ENCODE data around the gene PLA2G4A.

PLA2G4A gene

GRCh38 chr1:186930238-186930637 is 101.5 kb downstream of the PLA2G4A start:
- TF ChIP-seq CTCF (IDR thresholded peaks at IDR 0.05; ENCODE audit: low read depth, low read length, missing control alignments) = no peak
- H3K4me3 ChIP-seq (replicated peaks; ENCODE audit: low read depth, low read length) = no peak overlapping the region
- DNase-seq (ENCODE audit: extremely low read depth, low read depth) = no peak

DNA sequence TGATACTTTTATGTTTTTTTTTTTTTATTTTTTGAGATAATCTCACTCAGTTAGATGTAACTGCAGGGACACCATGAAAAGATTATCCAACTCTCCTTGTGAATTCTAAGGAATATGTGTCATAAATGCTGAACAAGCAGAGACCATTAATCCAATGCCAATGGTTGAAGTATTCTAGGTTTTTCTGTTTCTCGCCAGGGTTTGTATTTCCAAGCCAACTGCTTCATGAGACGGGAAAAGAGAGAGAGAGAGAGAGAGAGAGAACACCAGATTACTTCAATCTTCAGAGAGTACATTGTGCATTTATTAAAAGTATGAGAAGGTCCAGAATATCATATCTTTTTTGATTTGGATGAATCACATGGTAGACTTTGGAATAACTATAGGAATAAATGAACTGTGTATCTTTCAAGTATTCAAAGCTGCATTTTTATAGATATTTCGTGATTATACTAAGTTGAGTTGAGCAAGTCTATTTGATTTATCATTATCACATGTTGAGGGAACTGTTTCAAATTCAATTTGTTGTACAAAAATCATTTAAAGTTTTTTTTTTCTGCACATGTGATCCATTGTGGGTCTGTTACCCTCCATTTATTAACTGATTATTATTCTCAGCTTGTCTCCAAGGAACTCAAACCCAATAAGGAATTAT is 108.4 kb downstream of the PLA2G4A start:
- TF ChIP-seq CTCF (IDR thresholded peaks at IDR 0.05; ENCODE audit: low read depth, low read length, missing control alignments) = no peak
- DNase-seq (ENCODE audit: extremely low read depth, low read depth) = no peak
- no peak overlapping the region for H3K4me3 ChIP-seq (replicated peaks; ENCODE audit: low read depth, low read length)

DNA sequence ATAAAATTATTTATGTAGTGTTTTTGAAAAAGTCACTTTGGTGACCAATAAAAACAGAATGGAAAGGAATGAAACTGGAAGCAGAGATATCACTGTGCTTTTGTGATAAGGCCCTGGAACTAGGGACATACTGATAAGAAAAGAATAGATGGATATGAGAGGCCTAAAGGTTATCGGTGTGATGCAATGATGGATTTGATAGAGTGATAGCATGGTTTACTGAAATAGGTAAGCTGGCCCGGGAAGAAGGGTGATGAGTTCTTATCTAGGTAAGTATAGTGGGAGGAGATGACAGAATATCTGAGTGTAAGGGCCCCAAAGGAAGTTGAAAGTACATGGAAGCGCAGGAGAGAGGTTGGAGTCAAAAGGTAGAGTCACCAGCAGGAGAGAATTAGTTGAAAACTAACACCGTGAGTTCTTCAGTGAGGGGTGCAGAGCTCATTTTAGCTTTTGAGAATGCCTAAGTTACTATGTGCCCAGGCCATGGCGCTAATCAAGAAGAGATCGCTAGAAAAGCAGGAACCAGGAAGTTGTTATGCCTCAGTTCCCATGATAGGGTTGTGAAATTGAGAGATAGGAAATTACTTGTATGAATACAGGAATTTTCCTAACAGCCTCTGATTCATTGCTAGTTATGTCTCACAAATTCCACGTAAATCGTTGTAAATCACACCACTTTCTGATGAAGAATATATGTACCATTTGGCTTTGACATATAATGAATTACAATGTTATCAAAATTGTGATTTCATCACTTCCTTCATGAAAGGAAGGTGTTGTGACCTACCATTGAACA is 115.3 kb downstream of the PLA2G4A start:
- H3K4me3 ChIP-seq (replicated peaks; ENCODE audit: low read depth, low read length) = no peak overlapping the region
- DNase-seq (ENCODE audit: extremely low read depth, low read depth) = no peak
- TF ChIP-seq CTCF (IDR thresholded peaks at IDR 0.05; ENCODE audit: low read depth, low read length, missing control alignments) = no peak

DNA sequence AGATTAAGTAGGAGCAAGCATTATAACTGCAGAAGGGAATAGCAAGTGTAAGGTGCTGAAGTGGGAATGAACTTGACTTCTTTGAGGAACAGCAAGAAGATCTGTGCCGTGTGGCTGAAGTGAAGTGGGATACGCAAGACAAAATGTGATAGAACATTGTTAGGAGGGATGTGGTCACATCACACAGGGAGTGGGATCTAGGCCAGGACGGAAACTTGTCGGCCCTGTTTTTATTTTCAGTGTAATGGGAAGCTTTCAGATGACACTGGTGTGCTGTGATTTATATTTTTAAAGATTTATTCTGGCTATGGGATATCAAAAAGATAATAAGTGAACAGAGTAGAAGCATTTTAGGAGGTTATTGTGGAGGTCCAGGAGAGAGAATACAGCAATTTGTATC is 116.4 kb downstream of the PLA2G4A start:
- no peak for DNase-seq (ENCODE audit: extremely low read depth, low read depth)
- no peak for TF ChIP-seq CTCF (IDR thresholded peaks at IDR 0.05; ENCODE audit: low read depth, low read length, missing control alignments)

GRCh38 chr1:186948535-186948934 is 119.8 kb downstream of the PLA2G4A start:
- no peak overlapping the region for H3K4me3 ChIP-seq (replicated peaks; ENCODE audit: low read depth, low read length)
- no peak for TF ChIP-seq CTCF (IDR thresholded peaks at IDR 0.05; ENCODE audit: low read depth, low read length, missing control alignments)
- no peak for DNase-seq (ENCODE audit: extremely low read depth, low read depth)

More for the DNA sequence above, 116.4 kb downstream of the PLA2G4A start:
- H3K4me3 ChIP-seq (replicated peaks; ENCODE audit: low read depth, low read length) = no peak overlapping the region

DNA sequence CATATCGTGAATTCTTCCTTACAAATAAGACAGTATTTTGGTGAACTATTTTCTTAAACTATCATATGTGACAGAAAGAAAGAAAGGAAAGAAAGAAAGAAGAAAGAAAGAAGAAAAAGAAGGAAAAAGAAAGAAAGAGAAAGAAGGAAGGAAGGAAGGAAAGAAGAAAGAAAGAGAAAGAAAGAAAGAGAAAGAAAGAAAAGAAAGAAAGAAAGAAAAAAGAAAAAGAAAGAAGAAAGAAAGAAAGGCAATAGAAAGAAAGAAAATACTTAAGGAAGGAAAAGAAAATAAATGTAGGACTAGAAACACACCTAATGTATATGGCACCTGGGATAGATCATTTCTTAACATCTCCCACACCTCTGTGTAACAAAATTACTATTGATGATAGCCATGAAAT is 120.4 kb downstream of the PLA2G4A start:
- DNase-seq (ENCODE audit: extremely low read depth, low read depth) = no peak
- H3K4me3 ChIP-seq (replicated peaks; ENCODE audit: low read depth, low read length) = no peak overlapping the region
- no peak for TF ChIP-seq CTCF (IDR thresholded peaks at IDR 0.05; ENCODE audit: low read depth, low read length, missing control alignments)
